Measurements from ENCODE around the gene WDR82.

- TF ChIP-seq ESRRG (CRISPR knock-in tag; IDR thresholded peaks at IDR 0.05), result no peak
- peak; percentile 80 for TF ChIP-seq CSDC2 (CRISPR knock-in tag; IDR thresholded peaks at IDR 0.05)
- peak; percentile 80 for TF ChIP-seq SNAI2 (CRISPR knock-in tag; IDR thresholded peaks at IDR 0.05)
- TF ChIP-seq ZC3H10 (CRISPR knock-in tag; IDR thresholded peaks at IDR 0.05), result no peak
- peak; percentile 87 for TF ChIP-seq TCF4 (CRISPR knock-in tag; IDR thresholded peaks at IDR 0.05; ENCODE audit: borderline replicate concordance)
- TF ChIP-seq ZNF565 (CRISPR knock-in tag; conservative IDR thresholded peaks at IDR 0.05; ENCODE audit: low read depth), result 0 out of 2 replicates have a peak, but pooled peaks have one; percentile 64
- peak; percentile 57; the same call in 1 of the 2 replicates for TF ChIP-seq PATZ1 (CRISPR knock-in tag; IDR thresholded peaks at IDR 0.05; ENCODE audit: borderline replicate concordance)
- TF ChIP-seq ZNF70 (CRISPR knock-in tag; IDR thresholded peaks at IDR 0.05), result peak; percentile 53
- peak; percentile 77; the same call in 1 of the 2 replicates for TF ChIP-seq CREB5 (CRISPR knock-in tag; IDR thresholded peaks at IDR 0.05; ENCODE audit: low read depth)
Observed at GRCh38 chr3:52281981-52282801, 3.7 kb upstream of the WDR82 start.
